GM12878 (cell line): ENCODE measurements around the gene GRIN2C. TPM values are rescaled to one million over a fixed set of nuclear protein-coding genes. Genes with fewer than 3 reads are reported as not detected.

ENCODE experiments used
- ATAC-seq: fragments of 200-7000 bp; cut with Tn5 transposase; 3 replicates; pipeline ENCODE4 v1.9.1; 2020; ENCODE audit warnings: mild to moderate bottlenecking, moderate library complexity
- BruUV-seq: library from RNA; stranded (reverse); fragments of 400-500 nt; replicated peaks from 2 replicates; lab custom pipeline; 2021; lab: Mats Ljungman, UMichigan
- CTCF ChIA-PET: fragments of 300-600 bp; sonication (Branson Sonifier 250); formaldehyde crosslinking; extraction: SDS; loops from one replicate; lab custom pipeline; 2021; ENCODE audit warnings: inconsistent platforms; lab: Yijun Ruan, JAX
- POLR2A ChIA-PET: fragments of 350-600 bp; formaldehyde crosslinking; extraction: SDS; loops from one replicate; lab custom pipeline; 2021; ENCODE audit warnings: inconsistent platforms; lab: Charles Lee
- RAD21 ChIA-PET: fragments of 300-600 bp; sonication (Branson Sonifier 250); formaldehyde crosslinking; loops from one replicate; lab custom pipeline; 2023; ENCODE audit warnings: antibody characterized with exemption; ENCODE audit not compliant: unreplicated experiment; lab: Charles Lee
- SMC1A ChIA-PET: fragments of 300-600 bp; sonication (Branson Sonifier 250); formaldehyde crosslinking; loops from one replicate; lab custom pipeline; 2023; ENCODE audit not compliant: unreplicated experiment, uncharacterized antibody; lab: Charles Lee
- DNase-seq: peaks from one replicate; pipeline ENCODE4 v3.0.0-alpha.2; 2011; ENCODE audit warnings: low read depth, low spot score
- FAIRE-seq: peaks from 3 replicates; lab custom pipeline; 2011; peaks lifted over from hg19 to GRCh38; lab: Jason Lieb, UNC
- H2AFZ ChIP-seq: 2 replicates; pipeline ENCODE4 v1.6.0; 2011; ENCODE audit warnings: low read depth, low read length, control low read depth; ENCODE audit not compliant: control insufficient read depth
- H3K27ac ChIP-seq: 2 replicates; pipeline ENCODE4 v1.5.1; 2011; ENCODE audit warnings: control low read depth; ENCODE audit not compliant: control insufficient read depth, insufficient read depth
- H3K27me3 ChIP-seq, 2 experiments: replicated peaks in 1 of 2; 2 replicates each; pipeline versions ENCODE4 v1.6.0 to v1.6.1; 2011; ENCODE audit warnings: low read length in 1 of 2; ENCODE audit not compliant: control insufficient read depth in 2 of 2, insufficient read depth in 2 of 2
- H3K36me3 ChIP-seq, 2 experiments: 2 replicates each; pipeline ENCODE4 v1.5.1; 2011; ENCODE audit warnings: low read length in 1 of 2; ENCODE audit not compliant: control insufficient read depth in 2 of 2, insufficient read depth in 2 of 2
- H3K4me1 ChIP-seq: 2 replicates; pipeline ENCODE4 v1.6.1; 2011; ENCODE audit warnings: mild to moderate bottlenecking, low read length, moderate library complexity, mixed read lengths; ENCODE audit not compliant: control insufficient read depth, insufficient read depth
- H3K4me2 ChIP-seq: 2 replicates; pipeline ENCODE4 v1.6.0; 2011; ENCODE audit warnings: control low read depth; ENCODE audit not compliant: control insufficient read depth, insufficient read depth
- H3K4me3 ChIP-seq: fragments of 200-600 bp; sonication (generic); 2 replicates; pipeline ENCODE4 v1.5.1; 2016
- H3K79me2 ChIP-seq: 2 replicates; pipeline ENCODE4 v1.6.0; 2011; ENCODE audit warnings: low read length; ENCODE audit not compliant: control insufficient read depth, insufficient read depth
- H3K9ac ChIP-seq: 2 replicates; pipeline ENCODE4 v1.8.0; 2011; ENCODE audit warnings: low read length, control low read depth, mixed read lengths; ENCODE audit not compliant: control insufficient read depth, insufficient read depth
- H3K9me3 ChIP-seq: replicated peaks from 3 replicates; pipeline ENCODE4 v1.5.1; 2011; ENCODE audit warnings: mild to moderate bottlenecking, low read length; ENCODE audit not compliant: control insufficient read depth, insufficient read depth
- H4K20me1 ChIP-seq: 2 replicates; pipeline ENCODE4 v1.6.0; 2011; ENCODE audit not compliant: control insufficient read depth, insufficient read depth
- TCF12 ChIP-seq: IDR thresholded peaks from 2 replicates; pipeline ENCODE4 v1.6.1; 2011; ENCODE audit warnings: low read depth, mild to moderate bottlenecking, low read length
- ZBED1 ChIP-seq: IDR thresholded peaks from 2 replicates; pipeline ENCODE4 v1.6.1; 2016; ENCODE audit warnings: borderline replicate concordance
- ZNF24 ChIP-seq: fragments of 450-650 bp; IDR thresholded peaks from 2 replicates; pipeline ENCODE4 v1.6.1; 2017; ENCODE audit warnings: antibody characterized with exemption, mild to moderate bottlenecking
- WGBS: methylation state at CpG from one replicate; pipeline ENCODE4 v1.1.6; 2016; ENCODE audit warnings: low lambda C conversion rate; ENCODE audit not compliant: insufficient replicate concordance, insufficient coverage; ENCODE audit errors: missing lambda C conversion rate; 5-methylcytosine and 5-hydroxymethylcytosine counted together
- in situ Hi-C: fragments of 300-500 bp; cut with MboI; formaldehyde crosslinking; loops from 9 replicates; pipeline ENCODE4 v1.14.3; 2018; ENCODE audit warnings: mixed read lengths
- intact Hi-C: fragments of 100-400 bp; cut with micrococcal nuclease; formaldehyde crosslinking; loops from one replicate; pipeline ENCODE4 v1.14.2; 2022; ENCODE audit not compliant: unreplicated experiment
- polyA plus RNA-seq, 11 experiments: library from polyadenylated mRNA; depleted of rRNA in 4 of 11; unstranded in 6 of 11; stranded (reverse) in 5 of 11; fragments of >200 nt; fragmentation: Nextera tagmentation in 4 of 11; fragmentation: Illumina TruSeq in 1 of 11; extraction: Ambion mirVana in 4 of 11; extraction: Trizol in 1 of 11; gene quantifications; 1 replicate in 1 of 11; 2 replicates in 10 of 11; pipeline versions ENCODE4 v1.2.1 to v1.2.3, GENCODE V29; 2011 to 2016; ENCODE audit warnings: inconsistent platforms in 2 of 11, missing spikeins in 2 of 11, low read depth in 1 of 11
- total RNA-seq, 4 experiments: library from RNA; depleted of rRNA in 3 of 4; stranded (reverse); fragments of >200 nt in 3 of 4; fragmentation: Illumina TruSeq in 1 of 4; extraction: Trizol in 1 of 4; gene quantifications; 2 replicates each; pipeline versions ENCODE4 v1.2.1 to v1.2.3, GENCODE V29; 2013 to 2021
- TF ChIP-seq, protein P1 (sequence below): fragments of 450-650 bp; formaldehyde crosslinking; IDR thresholded peaks from 2 replicates; pipeline ENCODE4 v1.4.0; 2020; ENCODE audit warnings: mild to moderate bottlenecking, moderate library complexity

Gene GRIN2C
- total and polyA plus RNA-seq, 10 of the 15 experiments (the other 5 are each of a cell fraction or from before 2014, with no cell fraction given), result 0.01 to 0.20 (median 0.11) TPM; not detected in 2

DNA sequence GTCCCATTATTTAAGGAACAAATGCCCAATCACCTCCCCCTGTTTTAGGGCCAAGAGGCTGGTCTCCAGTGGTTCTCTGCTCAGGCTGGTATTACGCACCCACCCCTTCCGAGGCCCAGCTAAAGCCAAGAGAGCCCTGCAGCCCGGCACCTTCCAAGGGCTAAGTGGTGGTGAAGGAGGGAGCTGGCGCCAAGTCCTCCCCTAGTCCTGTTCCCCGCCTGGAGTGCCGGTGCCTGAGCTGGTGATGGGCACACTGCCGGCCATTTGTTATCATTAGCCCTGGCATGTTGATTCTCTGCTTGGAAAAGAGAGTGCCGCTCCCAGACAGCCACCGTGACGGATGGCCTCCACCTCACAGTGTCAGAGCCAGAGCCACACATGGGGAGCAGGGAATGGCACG is 31.9 kb downstream of the GRIN2C start:
- ChIA-PET RAD21 (no interaction called here), SMC1A (no interaction called here), CTCF (interaction anchor here (0.9 kb wide), 1 partner anchor 30 kb away, joined by 3 read pairs; no protein-coding TSS in a partner anchor), POLR2A (no interaction called here)
- no peak for FAIRE-seq
- Histone ChIP-seq H3K79me2 (no peaks in the 10 kb centered on the region), H3K9me3 (no peaks in the 10 kb centered on the region), H3K4me3 (no peak overlapping the region), H3K27ac (no peak overlapping the region), H3K9ac (no peak overlapping the region), H3K36me3 (peaks cover 0 to 1% of the 10 kb centered on the region in 2 experiments; a peak in 2 of 4 replicates), H3K4me1 (no peaks in the 10 kb centered on the region), H3K4me2 (no peak overlapping the region), H4K20me1 (no peaks in the 10 kb centered on the region)
- no peak for DNase-seq
- ATAC-seq, result no peak
- BruUV-seq, result no TSS peak
- WGBS, result 90% methylated on average over 11 of the region's 11 CpGs
- in situ Hi-C loops, result no loop called here
- intact Hi-C loops, result no loop called here
- TF ChIP-seq ZBED1 (no peak), TCF12 (no peak), ZNF24 (no peak)
- TF ChIP-seq, protein P1, sequence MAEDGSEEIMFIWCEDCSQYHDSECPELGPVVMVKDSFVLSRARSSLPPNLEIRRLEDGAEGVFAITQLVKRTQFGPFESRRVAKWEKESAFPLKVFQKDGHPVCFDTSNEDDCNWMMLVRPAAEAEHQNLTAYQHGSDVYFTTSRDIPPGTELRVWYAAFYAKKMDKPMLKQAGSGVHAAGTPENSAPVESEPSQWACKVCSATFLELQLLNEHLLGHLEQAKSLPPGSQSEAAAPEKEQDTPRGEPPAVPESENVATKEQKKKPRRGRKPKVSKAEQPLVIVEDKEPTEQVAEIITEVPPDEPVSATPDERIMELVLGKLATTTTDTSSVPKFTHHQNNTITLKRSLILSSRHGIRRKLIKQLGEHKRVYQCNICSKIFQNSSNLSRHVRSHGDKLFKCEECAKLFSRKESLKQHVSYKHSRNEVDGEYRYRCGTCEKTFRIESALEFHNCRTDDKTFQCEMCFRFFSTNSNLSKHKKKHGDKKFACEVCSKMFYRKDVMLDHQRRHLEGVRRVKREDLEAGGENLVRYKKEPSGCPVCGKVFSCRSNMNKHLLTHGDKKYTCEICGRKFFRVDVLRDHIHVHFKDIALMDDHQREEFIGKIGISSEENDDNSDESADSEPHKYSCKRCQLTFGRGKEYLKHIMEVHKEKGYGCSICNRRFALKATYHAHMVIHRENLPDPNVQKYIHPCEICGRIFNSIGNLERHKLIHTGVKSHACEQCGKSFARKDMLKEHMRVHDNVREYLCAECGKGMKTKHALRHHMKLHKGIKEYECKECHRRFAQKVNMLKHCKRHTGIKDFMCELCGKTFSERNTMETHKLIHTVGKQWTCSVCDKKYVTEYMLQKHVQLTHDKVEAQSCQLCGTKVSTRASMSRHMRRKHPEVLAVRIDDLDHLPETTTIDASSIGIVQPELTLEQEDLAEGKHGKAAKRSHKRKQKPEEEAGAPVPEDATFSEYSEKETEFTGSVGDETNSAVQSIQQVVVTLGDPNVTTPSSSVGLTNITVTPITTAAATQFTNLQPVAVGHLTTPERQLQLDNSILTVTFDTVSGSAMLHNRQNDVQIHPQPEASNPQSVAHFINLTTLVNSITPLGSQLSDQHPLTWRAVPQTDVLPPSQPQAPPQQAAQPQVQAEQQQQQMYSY (CRISPR knock-in tag), result no peak
- TF ChIP-seq, all 136 proteins: peak for 0
- no peak overlapping the region for H2AFZ ChIP-seq
- no peaks in the 10 kb centered on the region for H3K27me3 ChIP-seq
